Activated T-cell treated with anti-CD3 and anti-CD28 coated beads, Interleukin-2, amount 50 U/mL, for 1 hour (primary cell): ENCODE results near the gene MAP4K4.

Source experiments
- DNase-seq: peaks from one replicate; pipeline ENCODE4 v3.0.0-alpha.2; 2020

MAP4K4 gene

DNA sequence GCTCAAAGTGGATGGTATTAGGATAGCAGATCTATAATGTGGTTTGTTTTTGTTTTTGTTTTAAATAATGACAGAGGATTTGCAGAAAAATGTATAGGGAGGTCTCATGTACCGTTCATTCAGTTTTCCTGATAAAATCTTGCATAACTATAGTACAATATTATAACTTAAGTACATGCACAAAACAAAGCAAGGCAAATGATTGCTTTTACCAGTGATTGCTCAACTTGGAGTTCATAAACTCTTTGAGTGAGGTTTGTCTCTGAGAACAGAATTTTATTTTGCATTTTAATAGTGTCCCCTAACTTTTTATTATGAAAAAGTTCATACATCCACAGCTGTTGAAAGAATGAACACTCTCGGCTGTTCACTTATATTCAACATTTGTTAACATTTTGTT is 96.6 kb downstream of the MAP4K4 start:
- no peak for DNase-seq

DNA sequence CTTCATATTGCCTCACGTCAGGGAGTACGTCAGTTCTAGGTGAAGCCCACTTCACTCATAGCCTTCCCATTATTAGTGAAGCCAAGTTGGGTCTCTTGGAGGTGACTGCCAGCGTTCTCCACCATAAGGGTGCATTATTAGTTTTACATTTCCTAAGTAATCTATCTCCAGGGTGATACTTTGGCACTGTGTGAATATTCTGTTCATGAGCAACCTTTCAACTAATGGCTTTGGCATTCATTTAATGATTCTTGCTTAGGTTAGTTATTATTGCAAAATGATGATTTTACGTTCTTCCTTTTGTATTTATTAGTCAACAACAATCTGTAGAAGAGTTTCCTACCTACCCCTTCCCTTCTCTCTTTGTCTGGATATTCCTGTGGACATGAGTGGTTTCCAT is 97.5 kb downstream of the MAP4K4 start:
- no peak for DNase-seq

DNA sequence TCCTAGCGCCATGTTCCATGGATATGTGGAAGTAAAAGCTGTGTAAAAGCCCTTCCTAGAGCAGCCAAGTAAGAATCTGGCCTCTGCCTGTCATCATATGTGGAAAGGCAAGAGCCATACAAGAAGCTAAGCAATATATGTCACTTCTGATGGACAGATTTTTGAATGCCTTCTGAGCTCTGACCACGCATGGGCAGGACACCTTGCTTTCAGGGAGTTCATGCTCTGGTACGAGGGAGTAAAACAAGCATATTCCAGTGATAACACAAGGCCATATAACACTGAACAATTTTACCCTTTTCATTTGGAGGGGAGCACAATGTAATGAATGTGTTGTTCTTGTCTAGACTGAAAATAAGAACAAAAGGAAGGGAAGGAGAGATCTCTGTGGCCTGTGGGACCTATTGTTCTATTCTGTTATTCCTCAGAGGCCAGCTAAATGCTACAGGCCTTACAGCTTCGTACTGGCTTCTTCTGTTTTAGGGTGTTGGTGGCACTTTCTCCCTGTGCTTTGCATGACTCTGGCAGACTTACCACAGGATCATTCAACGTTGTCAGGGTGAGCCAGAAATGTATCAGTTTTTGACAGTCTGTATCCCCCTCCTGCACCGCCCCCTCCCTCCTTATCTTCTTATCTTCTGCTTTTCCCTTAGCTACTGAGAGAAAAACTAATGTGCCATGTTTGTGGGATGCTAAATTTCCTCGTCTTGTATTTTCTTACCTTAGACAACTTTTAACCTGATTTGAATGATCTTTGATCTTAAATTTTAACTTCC is 99.5 kb downstream of the MAP4K4 start:
- DNase-seq = no peak

DNA sequence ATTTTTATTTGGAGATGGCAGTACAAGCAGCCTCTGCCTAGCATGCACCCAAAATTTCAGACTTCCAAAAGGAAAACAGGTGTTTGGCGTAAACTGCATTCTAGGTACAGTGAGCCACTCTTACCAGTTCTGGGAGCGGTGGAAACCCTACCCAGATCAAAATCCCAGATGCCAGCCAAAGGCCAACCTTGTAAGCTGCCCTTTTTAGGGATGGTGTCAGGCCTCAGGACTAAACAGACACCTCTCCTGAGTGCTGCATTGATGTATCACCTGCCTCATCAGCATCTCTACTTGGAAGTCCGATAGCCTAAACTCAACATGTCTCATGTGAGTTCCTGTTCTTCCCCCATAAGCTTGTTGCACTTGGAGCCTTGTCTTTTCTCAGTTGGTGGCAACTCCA is 104.0 kb downstream of the MAP4K4 start:
- DNase-seq = no peak

DNA sequence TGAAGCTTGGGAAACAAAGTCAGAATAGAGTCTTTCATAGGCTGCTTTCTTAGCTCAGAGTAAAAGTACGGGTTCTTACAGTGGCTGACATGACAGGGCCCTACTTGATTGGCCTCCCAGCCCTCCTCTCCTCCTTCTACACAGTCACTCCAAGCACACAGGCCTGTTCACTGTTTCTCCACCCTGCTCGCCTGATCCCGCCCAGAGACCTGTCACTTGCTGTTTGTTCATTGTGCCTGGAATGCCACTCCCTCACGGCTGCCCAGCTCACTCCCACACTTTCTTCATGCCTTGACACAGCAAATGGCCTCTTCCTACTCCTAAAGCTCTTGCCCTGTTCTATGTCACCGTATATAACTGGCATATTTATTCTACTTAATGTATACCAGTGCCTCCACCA is 104.8 kb downstream of the MAP4K4 start:
- DNase-seq = no peak

DNA sequence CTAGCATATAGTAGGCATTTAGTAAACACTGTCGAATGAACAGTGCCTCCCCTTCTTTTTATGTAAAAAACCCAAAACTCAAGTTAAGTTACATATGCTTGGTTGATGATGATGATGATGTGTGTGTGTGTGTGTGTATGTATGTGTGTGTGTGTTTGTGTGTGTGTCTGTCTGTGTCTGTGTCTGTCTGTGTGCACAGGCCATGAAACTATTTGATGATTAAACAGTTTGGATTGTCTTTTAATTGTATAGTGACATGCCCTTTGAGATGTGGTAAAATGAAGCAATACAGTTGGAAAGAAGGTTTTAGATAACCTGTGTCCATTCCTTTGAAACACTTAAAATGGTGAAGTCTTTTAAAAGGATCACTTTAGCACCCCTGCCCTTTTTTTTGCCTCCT is 105.6 kb downstream of the MAP4K4 start:
- no peak for DNase-seq

DNA sequence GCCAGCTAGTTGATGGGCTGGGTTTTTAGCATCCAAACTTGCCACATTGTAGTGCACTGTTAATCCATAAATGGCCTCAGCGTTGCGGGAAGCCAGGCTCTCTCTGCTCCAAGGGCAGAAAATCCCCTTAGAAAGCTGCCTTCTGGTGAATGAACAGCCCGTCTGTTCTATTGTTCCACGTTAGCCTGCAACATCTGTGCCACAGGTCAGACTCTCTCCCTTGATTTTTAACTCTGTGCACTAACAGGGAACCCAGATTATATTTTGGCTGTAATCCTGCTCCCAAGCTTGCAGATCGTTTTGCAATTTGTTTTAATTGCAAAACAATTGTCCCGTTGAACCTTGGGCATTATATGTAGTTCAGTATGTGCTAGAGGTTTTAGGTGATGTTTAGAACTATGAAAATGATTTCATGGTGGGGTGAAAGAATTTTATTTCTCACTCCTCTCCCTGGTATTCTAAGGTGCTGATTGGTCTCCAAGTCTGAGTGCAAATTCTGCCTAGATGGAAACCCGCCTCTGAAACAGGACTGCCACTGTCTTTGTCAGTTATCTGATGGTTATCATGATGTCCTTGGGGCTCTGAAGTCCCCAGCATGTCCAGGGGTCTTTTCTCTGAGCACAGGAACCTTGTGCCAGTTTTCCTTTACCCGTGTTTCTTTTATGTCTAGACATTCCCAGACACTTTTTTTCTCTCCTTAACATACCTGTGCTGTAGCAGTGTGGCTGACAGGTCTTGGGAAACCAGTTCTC is 106.6 kb downstream of the MAP4K4 start:
- no peak for DNase-seq

DNA sequence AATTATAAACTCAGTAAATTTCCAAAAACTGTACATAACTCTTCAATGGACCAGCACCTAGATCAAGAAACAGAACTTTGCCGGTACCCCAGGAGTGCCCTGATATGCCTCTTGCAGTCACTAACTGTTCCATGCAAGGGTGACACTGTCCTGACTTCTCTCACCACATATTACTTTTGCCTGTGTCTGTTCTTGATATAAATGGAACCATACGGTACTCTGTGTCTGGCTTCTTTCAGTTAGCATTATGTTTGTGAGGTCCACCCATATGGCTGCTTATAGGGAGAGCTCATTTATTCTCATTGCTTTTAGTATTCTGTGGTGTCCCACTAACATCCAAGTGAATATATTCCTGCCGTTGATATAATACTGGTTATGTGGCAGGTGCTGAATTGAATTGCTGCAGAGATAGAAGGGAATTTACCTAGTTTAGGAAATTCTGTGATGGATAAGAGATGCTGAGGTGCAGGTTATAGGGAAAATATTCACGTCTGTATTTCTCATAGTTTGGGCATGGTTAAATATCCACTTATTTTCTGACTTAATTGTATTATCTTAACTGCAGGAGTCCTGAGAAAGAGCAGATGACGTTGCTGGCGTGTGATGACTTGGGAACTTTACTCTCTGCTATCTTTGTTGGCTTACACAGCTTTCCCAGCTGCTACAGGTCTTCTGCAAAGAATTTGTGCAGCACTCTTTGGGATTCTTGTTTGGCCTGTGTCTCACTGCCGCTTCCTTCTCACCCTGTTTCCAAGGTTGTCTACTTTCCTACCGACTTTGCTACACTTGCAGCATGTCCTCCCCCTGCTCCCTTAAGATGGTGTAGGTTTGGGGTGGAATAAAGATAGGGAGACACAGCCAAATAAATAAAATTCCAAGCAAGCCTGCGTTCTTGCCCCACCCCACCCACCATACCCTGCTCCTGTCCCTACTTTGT is 107.9 kb downstream of the MAP4K4 start:
- DNase-seq = no peak

DNA sequence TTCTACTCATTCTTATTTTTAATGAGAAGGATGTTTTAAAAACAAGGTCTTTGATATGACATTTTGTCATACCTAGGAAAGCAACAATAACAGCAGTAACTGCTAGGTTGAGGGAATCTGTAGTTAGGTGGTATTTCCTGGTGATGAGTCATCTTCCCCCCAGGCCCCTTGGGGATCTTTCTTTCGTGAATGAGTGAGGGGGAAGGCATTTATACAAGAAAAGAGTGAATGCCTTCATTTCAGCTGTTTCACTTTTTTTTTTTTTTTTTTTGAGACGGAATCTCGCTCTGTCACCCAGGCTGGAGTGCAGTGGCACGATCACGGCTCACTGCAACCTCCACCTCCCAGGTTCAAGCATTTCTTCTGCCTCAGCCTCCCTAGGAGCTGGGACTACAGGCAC is 108.6 kb downstream of the MAP4K4 start:
- no peak for DNase-seq

DNA sequence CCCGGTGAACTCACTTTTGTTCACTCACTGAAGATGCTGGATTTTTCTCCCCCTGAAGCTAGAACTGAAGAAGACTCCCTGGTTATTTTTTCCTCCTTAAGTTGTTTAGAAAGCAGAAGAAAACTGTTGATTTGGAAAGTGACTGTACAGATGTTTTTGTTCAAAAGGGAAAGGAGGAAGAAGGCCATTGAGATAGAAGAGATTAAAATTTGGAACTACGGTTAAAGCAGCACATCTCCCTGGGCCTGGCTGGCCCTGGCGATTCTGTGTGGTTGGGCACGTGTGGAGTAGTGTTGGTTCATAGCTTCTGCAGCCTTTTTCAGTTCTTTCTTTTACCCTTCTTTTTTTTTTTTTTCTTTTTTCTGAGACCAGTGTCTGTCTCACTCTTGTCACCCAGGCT is 109.2 kb downstream of the MAP4K4 start:
- DNase-seq = no peak

DNA sequence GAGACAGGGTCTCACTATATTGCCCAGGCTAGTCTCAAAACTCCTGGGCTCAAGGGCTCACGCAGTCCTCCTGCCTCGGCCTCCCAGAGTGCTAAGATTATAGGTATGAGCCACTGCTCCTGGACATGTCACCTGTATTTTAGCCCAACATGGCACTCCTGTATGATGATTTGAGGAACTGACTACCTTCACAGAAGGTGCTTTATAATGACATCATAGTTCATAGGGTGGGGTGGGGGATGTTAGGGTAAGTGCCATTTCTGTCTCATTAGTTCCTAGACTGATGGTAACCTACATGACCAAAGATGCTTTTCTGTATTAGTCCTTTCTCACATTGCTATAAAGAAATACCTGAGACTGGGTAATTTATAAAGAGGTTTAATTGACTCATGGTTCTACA is 109.7 kb downstream of the MAP4K4 start:
- DNase-seq = no peak

DNA sequence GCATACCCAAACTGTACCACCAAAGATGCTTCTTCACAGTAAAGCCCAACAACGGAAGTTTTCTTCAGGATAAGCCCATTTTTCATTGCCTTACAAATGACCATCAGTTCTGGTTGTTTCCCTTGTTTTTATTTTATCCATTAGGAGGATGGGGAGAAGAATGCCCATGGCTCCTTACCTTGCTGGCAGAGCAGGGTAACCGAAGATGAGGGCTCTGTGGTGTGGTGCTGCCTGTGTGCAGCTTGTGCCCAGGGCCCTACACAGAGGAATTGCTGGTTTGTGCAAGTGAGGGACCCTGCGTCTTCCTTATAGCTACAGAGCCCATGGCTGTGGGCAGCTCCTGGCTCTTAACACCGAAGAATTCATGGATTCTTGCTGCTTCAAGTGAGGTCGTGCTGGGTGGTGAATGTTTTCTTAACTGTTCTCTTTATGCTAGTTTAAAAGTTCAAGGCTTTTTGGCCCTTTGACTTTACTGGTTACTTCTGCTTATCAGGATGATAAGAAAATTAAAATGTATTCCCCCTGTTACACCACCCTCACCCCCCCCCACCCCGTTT is 110.6 kb downstream of the MAP4K4 start:
- DNase-seq = no peak

DNA sequence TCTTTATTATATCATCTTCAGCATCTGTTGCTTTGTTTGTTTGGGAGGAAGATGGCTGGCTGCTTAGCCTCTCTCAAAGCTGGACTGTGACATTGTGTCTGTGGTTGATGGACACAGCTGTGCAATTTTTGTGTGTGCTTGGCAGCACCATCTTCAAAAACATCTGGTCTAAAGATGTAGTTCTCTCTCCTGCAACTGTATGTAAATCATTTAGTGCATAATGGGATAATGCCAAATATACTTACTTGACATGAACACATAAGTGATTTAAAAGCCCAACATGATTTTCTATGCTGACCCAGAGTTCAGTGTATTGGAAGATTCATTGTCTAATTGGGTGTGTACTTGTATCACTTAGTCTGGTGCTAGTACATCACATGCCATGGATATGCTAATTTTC is 112.2 kb downstream of the MAP4K4 start:
- DNase-seq = no peak

DNA sequence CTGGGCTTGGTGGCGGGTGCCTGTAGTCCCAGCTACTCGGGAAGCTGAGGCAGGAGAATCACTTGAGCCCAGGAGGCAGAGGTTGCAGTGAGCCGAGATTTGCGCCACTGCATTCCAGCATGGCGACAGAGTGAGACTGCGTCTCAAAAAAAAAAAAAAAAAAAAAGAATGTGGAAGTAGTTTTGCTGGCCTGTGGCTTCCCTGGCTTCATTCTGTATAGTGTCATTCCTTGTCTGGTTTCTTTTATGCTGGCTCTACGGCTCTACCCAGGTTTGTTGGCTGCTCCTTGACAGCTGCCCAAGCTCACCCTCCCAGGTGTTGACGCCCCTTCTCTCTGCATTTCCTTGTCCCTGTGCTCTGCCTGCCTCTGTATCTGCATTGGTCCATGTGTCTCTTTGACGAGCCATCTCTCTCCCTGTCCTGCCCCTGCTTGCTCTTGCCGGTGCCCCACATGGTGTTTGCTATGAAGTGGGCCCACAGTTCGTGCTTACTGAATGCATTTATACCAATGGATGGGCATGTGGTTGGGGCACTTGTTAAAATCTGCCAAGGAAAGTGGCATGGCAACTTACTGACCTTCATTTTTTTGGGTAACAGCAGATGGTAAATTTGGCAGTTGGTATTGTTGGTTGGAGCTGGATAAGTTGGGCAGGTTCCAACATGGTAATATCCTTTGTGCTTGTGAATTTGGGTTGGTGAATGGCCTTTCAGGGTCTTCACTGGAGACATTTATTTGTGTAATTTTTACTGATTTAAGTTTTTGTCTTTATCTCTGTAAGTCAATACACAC is 113.9 kb downstream of the MAP4K4 start:
- no peak for DNase-seq

DNA sequence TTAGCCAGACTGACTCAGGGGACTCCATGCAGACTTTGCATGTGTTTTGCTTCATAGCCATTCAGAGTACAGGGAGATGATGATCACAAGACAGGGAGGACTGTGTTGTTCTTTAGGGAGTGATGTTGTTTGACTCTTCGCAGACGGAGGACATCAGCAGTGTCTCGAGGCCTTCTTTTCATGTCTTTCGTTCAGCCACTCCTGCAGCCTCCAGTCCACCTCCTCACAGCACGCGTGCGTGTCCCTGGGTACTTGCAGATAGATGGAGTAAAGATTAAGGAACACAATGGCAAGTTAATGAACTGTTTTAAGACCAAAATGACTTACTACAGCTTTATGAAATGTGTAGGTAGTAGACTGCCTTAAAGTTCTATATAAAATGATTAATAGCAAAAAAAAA is 114.7 kb downstream of the MAP4K4 start:
- no peak for DNase-seq

DNA sequence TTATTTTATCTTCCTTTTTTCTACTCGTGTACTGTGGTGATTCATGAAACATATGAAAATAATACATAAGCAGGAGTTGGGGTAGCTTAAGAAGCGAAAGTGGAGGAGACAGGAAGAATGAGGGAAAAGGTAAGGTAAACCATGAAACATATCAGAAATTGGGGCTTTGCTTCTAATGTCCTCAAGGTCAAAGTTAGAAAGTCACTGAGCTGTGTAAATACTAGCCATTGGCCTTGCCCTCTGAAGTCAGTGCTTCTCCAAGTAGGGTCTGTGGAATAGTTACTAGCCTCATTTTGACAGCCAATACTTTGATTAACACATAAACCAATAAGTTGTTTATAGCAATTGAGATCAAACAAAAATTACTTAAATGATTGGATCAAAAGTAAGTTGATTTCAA is 117.2 kb downstream of the MAP4K4 start:
- no peak for DNase-seq

DNA sequence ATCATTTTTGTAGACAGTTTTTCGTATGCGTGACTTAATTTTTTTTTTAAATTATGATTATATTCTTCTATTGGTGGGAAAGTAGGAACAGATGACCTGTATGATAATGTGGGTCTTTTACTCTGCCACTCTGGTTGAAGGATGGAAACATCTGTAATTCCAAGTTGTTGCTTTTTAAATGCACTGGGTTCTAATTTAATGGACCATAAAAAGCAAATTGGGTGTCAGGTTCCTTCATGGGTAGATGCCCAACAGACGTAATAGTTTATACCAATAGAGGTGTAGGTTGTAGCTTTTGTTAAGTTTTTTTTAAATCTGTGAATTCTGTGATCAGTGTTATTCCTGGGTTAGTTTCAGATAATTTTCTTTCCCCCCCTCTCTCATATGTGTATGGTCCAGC is 117.6 kb downstream of the MAP4K4 start:
- DNase-seq = no peak

DNA sequence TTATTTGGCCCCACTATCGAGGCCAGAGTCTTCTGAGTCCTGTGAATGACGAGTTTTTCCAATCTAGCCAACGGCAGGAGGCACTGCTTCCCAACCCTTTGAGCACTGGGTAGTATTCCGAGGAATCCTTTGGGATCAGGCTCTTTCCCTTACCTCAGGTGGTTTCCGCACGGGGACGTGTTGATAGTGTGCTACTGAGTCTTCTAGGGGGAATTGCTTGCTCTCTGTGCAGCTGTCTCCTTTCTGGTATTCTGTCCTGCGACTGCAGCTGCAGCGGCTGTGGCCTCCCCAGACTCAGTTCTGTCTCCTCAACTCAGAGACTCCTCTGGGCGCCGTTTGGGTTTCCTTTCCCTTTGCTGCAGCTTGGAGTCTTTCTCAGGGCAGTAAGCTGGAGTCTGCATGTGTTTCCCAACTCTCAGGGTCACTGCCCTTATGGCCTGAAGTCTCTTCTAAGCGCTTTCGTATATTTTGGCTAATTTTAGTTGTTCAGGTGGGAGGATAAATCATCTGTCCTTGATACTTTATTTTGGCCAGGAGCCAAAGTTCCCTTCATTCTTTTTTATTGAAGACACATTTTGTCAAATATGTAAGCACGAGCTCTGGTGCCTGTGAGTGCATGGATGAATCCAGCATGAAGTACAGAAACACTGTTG is 118.4 kb downstream of the MAP4K4 start:
- DNase-seq = no peak

DNA sequence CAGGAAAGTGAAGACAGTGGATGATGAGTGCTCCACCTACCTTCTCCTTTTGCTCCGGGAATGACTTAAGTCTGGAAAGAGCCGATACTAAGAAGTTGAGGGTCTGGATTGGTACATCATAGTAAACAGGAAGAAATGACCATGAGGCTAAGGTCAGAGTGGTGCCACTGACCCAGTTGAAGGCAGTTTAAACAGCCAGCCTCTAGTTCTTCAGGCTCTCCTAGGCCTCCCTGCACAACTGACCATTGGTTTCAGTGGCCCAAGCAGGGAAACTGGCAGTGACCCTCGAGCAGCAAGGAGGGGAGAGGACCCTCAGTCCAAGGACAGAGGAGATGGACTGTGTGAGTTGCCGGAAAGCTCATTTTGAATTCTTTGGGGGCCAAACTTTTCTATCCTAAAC is 119.1 kb downstream of the MAP4K4 start:
- no peak for DNase-seq

DNA sequence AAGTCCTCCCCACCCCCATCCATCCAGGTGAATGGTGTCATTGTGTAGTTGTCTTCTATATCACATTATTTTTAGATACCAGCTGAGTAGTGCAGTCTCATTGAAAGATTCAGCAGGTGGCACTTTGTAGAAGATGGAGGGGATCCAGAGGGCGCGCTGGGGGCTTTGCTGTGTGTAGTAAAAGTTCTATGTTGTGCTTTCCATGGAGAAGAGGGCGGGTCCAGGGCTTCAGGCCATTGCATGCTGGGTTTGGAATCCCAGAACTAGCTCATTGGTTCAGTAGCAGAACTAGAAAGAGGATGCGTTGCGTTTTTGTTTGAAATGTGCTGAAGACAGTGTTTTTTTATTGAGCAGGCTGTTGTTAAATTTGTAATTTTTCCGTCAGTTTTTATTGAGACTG is 120.0 kb downstream of the MAP4K4 start:
- DNase-seq = no peak

DNA sequence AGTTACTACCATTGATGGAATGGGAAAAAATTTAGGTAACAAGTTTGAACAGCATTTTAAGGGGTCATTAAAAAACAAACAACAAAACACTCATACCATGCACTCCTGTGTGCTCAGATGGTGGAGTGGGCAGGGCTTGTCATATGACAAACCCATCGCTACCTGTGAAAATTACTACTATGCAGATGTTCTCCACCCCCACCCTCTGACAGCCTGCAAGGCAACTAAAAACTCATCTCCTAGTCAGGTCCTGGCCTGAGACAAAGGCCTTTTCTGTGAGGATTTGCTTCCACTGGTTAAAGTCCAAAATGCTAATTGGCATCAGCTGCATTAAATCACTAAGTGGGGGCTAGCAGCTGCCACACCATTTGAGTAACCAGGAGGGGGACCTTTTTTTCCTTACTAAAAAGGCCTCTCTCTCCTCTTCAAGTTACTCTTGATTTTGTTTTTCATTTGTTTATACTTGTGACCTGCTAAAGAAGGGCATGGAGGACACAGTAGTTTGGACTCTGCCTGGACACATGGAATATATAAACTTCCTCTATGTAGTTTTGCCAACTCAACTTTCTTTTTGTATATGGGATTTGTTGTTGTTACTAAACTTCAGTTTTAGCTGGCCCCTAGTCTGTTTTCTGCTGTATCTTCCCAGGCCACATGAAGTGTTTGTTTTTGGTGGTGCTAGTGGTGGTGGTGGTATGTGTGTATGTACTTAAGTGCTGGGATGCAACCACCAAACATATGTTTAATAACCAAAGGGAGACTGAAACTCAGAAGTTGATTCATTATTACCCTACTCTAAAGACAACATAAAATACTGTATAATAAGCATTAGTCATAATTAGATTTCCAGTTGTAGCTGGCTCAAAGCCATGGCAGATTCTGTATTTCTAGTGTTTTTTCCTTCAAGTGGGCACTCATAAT is 121.3 kb downstream of the MAP4K4 start:
- no peak for DNase-seq
